Ovary (tissue), 9 donors: ENCODE measurements around the gene RIN2. TPM values are rescaled to one million over a fixed set of nuclear protein-coding genes. Genes with fewer than 3 reads are reported as not detected.

Experiments used
- DNase-seq, 5 donors: peaks; one replicate each; pipeline ENCODE4 v3.0.0-alpha.2; 2019 to 2020
- H3K27ac ChIP-seq, 2 donors: fragments of 200-600 bp; one replicate each; pipeline versions ENCODE4 v1.5.1 to v1.8.0; 2019 to 2022
- H3K27me3 ChIP-seq: fragments of 200-600 bp; one replicate; pipeline ENCODE4 v1.8.0; 2022
- H3K36me3 ChIP-seq: fragments of 200-600 bp; sonication (generic); one replicate; pipeline ENCODE4 v1.5.1; 2019
- H3K4me1 ChIP-seq: one replicate; pipeline ENCODE4 v1.8.1; 2013; ENCODE audit warnings: mild to moderate bottlenecking, moderate library complexity; ENCODE audit not compliant: insufficient read depth
- H3K4me3 ChIP-seq: fragments of 200-600 bp; sonication (generic); one replicate; pipeline ENCODE4 v1.5.1; 2017
- H3K9me3 ChIP-seq, 2 donors: fragments of 200-600 bp in 1 of 2; sonication (generic) in 1 of 2; one replicate each; pipeline versions ENCODE4 v1.5.1 to v1.8.1; 2013 to 2019; ENCODE audit warnings: mild to moderate bottlenecking in 1 of 2, moderate library complexity in 1 of 2
- EP300 ChIP-seq: sonication (generic); formaldehyde crosslinking; IDR thresholded peaks from one replicate; pipeline ENCODE4 v1.6.1; 2017; ENCODE audit warnings: antibody characterized with exemption
- POLR2A ChIP-seq: fragments of 450-650 bp; IDR thresholded peaks from one replicate; pipeline ENCODE4 v1.6.1; 2017; ENCODE audit warnings: antibody characterized with exemption, mild to moderate bottlenecking, moderate library complexity
- WGBS, 3 donors: extraction: QIAGEN DNeasy Blood & Tissue Kit in 1 of 3; methylation state at CpG; one replicate each; pipeline versions ENCODE4 v1.1.5 to v1.1.7; 2013 to 2017; 5-methylcytosine and 5-hydroxymethylcytosine counted together
- intact Hi-C, 4 donors: fragments of 100-400 bp; cut with DNase I; formaldehyde crosslinking; loops; one replicate each; pipeline versions ENCODE4 v1.11.0 to v1.15.1; 2022 to 2023
- polyA plus RNA-seq, 2 donors: library from polyadenylated mRNA; stranded (reverse); fragments of 200-250 nt in 1 of 2; fragments of 350-450 nt in 1 of 2; fragmentation: Illumina TruSeq in 1 of 2; extraction: RNeasy Lipid Tissue Mini Kit (QIAGEN cat#74804) in 1 of 2; gene quantifications; one replicate each; pipeline ENCODE4 v1.2.3, GENCODE V29; 2013 to 2014
- total RNA-seq, 7 donors: library from RNA; depleted of rRNA in 2 of 7; stranded (reverse); fragments of >200 nt in 2 of 7; fragmentation: NEBNext Ultra II Directional in 3 of 7; extraction: Animal tissue kit (Norgen Biotek cat#: 25700) in 3 of 7; gene quantifications; one replicate each; pipeline versions ENCODE4 v1.1.0 to v1.2.4, GENCODE V29; 2016 to 2023
- TF ChIP-seq, protein P1 (sequence below), 3 donors: fragments of 450-650 bp in 2 of 3; fragments of 200-600 bp in 1 of 3; IDR thresholded peaks; one replicate each; pipeline versions ENCODE4 v1.5.1 to v1.8.0; 2016 to 2022; ENCODE audit warnings: antibody characterized with exemption in 3 of 3, mild to moderate bottlenecking in 1 of 3
- donor health status: DM: no; HTN: no; CAD: no; lungs with moderate emphysema.
- donor health status: DM: no; HTN: no; CAD: no.
- donor health status: Bipolar disorder and iron deficiency.
- donor health status: DM: yes; HTN: yes; CAD: no.
- donor health status: DM: no; HTN: no; CAD: no.
- donor health status: DM: yes; HTN: yes; CAD: no.

RIN2 gene
- total and polyA plus RNA-seq, 9 donors: 17.5 to 66.4 (median 43.1) TPM

DNA sequence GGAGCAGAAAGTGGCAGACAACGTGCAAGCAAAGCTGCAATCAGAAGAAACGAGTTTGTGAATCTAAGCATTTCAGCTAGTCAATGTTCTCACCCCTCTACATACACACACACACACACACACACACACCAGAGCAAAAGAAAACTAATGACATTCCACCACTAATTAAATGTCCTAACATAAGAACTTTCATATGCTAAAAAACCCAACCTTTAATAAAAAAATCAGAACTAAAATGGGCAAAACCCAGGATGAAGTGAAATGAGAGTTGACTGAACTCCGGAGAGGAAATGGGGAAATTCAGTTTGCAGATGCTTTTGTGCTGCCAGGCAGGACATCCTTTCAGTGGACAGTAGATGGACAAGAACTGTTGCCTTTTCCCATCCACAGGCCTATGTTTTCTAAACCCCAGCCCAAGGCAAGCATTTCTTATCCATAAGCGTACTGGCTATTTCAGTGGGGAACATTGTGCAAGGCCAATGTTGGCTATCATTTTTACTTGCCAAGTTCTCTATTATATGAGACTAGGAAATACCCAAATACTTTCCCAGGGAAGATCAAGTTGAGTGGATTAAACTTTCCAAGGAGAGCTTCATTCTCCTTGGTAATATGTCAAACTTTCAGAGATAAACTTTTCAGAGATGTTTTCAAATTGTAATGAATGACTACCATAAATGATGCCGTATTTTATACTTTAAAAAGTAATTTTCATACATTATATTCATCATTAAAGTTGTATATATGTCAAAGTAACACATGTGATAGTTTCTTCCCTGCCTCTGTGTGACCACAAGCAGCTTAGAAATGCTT lies 27.3 kb downstream of the RIN2 start:
- Histone ChIP-seq H3K9me3 (no peaks in the 10 kb centered on the region), H3K36me3 (no peaks in the 10 kb centered on the region), H3K27ac (no peak overlapping the region), H3K4me1 (peaks cover 9% of the 10 kb centered on the region), H3K4me3 (no peak overlapping the region), H3K27me3 (no peaks in the 10 kb centered on the region)
- TF ChIP-seq EP300 (no peak), POLR2A (no peak)
- TF ChIP-seq, protein P1, sequence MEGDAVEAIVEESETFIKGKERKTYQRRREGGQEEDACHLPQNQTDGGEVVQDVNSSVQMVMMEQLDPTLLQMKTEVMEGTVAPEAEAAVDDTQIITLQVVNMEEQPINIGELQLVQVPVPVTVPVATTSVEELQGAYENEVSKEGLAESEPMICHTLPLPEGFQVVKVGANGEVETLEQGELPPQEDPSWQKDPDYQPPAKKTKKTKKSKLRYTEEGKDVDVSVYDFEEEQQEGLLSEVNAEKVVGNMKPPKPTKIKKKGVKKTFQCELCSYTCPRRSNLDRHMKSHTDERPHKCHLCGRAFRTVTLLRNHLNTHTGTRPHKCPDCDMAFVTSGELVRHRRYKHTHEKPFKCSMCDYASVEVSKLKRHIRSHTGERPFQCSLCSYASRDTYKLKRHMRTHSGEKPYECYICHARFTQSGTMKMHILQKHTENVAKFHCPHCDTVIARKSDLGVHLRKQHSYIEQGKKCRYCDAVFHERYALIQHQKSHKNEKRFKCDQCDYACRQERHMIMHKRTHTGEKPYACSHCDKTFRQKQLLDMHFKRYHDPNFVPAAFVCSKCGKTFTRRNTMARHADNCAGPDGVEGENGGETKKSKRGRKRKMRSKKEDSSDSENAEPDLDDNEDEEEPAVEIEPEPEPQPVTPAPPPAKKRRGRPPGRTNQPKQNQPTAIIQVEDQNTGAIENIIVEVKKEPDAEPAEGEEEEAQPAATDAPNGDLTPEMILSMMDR (IDR thresholded peaks at IDR 0.05): no peak
- no peak for DNase-seq
- 30 to 38% (median 32%) methylated on average over 5 of the region's 5 CpGs for WGBS, 3 donors
- intact Hi-C loops: loop anchor here in 3 of 4 donors (2.0 to 10.0 kb wide), 4 partner anchors 99 to 212 kb away; no protein-coding TSS in a partner anchor

DNA sequence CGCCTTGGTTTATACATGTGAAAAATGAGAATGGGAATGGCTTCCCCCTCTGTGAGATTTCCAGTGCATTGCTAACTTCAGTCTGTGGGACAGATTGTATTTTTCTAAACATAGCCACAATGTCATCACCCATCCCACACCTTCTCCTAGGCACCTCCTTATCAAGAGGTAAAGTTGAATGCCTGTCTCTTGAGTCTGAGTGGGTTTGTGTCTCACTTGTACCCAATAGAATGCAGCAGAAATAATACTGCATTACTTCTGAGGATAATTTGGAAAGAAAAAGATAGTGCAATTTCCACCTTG lies 27.9 kb downstream of the RIN2 start:
- Histone ChIP-seq H3K9me3 (no peaks in the 10 kb centered on the region), H3K36me3 (no peaks in the 10 kb centered on the region), H3K4me1 (peaks cover 9% of the 10 kb centered on the region), H3K4me3 (no peak overlapping the region), H3K27ac (no peak overlapping the region), H3K27me3 (no peaks in the 10 kb centered on the region)
- no peak for DNase-seq
- intact Hi-C loops: loop anchor here in 3 of 4 donors (2.0 to 10.0 kb wide), 4 partner anchors 99 to 211 kb away; no protein-coding TSS in a partner anchor
- 89 to 100% (median 92%) methylated on average over 1 of the region's 1 CpG for WGBS, 3 donors
- TF ChIP-seq EP300 (no peak), POLR2A (no peak)
- TF ChIP-seq, protein P1 (IDR thresholded peaks at IDR 0.05): no peak

DNA sequence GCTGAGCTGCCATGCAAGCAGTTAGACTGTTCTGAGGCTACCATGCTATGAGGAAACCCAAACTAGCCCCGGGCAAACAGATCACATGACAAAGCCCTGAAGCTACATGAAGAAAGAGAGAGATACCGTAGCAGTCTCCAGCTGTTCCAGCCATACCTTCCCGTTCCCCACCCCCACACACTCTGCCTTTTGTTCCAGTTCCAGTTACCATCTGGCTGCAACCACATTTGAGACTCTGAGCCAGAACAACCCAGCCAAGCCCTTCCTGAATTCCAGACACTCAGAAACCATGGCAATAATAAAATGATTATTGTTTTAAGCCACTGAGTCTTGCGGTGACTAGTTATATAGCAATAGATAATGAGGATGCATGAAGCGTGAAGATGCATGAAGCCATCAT lies 28.3 kb downstream of the RIN2 start:
- H3K27me3 ChIP-seq: no peaks in the 10 kb centered on the region
- peaks cover 9% of the 10 kb centered on the region for H3K4me1 ChIP-seq
- DNase-seq: no peak
- no peak overlapping the region for H3K4me3 ChIP-seq
- no peaks in the 10 kb centered on the region for H3K36me3 ChIP-seq
- TF ChIP-seq EP300 (no peak), POLR2A (no peak)
- no peaks in the 10 kb centered on the region for H3K9me3 ChIP-seq
- no peak overlapping the region for H3K27ac ChIP-seq
- intact Hi-C loops: loop anchor here in 3 of 4 donors (5.0 to 10.0 kb wide), 3 partner anchors 98 to 211 kb away; no protein-coding TSS in a partner anchor
- 10 to 21% (median 10%) methylated on average over 5 of the region's 5 CpGs for WGBS, 3 donors

DNA sequence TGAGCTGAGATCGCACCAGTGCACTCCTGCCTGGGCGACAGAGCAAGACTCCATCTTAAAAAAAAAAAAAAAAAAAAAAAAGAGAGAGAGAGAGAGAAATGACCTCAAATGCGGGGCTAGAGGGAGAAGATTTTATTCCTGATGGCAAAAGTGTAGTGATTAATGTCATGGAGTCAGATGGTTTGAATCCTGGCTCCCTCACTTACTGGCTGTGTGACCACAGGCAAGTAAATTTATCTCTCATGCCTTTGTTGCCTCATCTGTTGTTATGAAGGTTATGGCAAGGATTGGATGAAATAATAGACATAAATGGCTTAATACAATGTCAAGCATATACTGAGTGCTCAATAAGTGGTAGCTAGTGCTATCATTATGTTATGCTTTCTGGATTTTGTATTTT lies 29.3 kb downstream of the RIN2 start:
- TF ChIP-seq, protein P1 (IDR thresholded peaks at IDR 0.05): no peak
- TF ChIP-seq POLR2A (no peak), EP300 (no peak)
- 78 to 93% (median 90%) methylated on average over 3 of the region's 3 CpGs for WGBS, 3 donors
- Histone ChIP-seq H3K27ac (no peak overlapping the region), H3K9me3 (no peaks in the 10 kb centered on the region), H3K36me3 (no peaks in the 10 kb centered on the region), H3K4me1 (peaks cover 10% of the 10 kb centered on the region), H3K4me3 (no peak overlapping the region), H3K27me3 (no peaks in the 10 kb centered on the region)
- DNase-seq: no peak
- intact Hi-C loops: loop anchor here in 3 of 4 donors (5.0 to 10.0 kb wide), 3 partner anchors 97 to 210 kb away; no protein-coding TSS in a partner anchor

DNA sequence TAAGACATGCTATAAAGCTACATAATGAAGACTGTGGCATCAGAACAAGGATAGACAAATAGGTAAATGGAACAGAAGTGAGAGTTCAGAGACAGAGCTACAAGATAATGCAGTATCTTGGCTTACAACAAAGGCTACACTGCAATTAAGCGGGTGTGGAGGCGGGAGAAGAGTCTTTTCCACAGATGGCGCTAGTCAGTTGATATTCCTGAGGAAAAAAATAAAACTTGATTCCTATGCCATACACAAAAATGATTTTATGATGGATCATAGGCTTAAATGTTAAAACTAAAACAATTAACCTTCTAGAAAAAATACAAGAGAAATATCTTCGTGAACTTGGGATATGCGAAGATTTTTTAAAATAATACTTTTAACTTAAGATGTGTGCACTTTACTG lies 31.0 kb downstream of the RIN2 start:
- Histone ChIP-seq H3K4me3 (no peak overlapping the region), H3K36me3 (no peaks in the 10 kb centered on the region), H3K27ac (no peak overlapping the region), H3K27me3 (no peaks in the 10 kb centered on the region), H3K9me3 (no peaks in the 10 kb centered on the region), H3K4me1 (peaks cover 9% of the 10 kb centered on the region)
- intact Hi-C loops: loop anchor here in 3 of 4 donors (5.0 to 10.0 kb wide), 3 partner anchors 96 to 208 kb away; no protein-coding TSS in a partner anchor
- 98 to 99% (median 98%) methylated on average over 5 of the region's 5 CpGs for WGBS, 3 donors
- TF ChIP-seq, protein P1 (IDR thresholded peaks at IDR 0.05): no peak
- TF ChIP-seq POLR2A (no peak), EP300 (no peak)
- DNase-seq: no peak
